GM18507 (cell line): ENCODE results near the gene CTR9.

Experiments used
- DNase-seq: peaks from one replicate; pipeline ENCODE4 v3.0.0; 2011; ENCODE audit warnings: low read depth; ENCODE audit not compliant: insufficient read length; ENCODE audit errors: extremely low spot score
- FAIRE-seq: peaks from 2 replicates; lab custom pipeline; 2011; peaks lifted over from hg19 to GRCh38; lab: Jason Lieb, UNC

Gene CTR9

DNA sequence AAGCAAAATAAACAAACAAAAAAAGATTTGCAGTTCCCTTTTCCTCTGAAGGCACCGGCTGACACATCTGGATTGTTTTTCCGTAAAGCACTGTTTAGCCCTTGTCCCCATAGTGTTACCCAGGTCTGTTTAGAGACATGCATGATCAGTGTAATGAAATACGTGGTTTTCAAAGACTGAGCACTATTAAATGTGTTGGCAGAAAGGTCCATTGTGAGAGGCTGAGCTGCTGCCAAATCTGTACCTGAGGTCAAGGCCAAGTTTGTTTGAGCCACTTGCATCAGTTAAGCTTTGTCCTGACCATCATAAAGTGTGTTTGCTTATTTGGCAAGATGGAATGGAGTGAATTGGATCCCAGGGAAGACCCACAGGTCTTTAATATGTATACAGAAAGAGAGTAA, 26.3 kb downstream of the CTR9 start:
- DNase-seq = no peak
- FAIRE-seq = no peak

DNA sequence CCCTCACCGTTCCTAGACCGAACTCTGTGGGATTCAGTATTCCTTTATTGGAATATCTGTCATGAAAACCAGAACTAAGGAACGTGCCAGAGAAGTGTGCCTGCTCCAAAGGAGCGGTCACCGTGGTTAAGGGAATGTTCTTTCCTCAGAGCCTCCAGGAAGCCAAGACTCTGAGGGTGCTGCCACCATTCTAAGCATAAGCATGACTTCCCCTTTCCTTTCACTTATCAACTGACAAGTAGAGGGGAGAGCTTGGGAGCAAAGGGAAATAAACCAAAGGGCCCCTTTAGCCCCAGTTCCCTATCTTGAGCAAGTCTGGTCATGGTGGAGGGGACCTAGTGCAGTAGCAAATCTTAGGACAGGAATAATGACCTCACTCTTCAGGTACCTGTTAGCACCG, 26.8 kb downstream of the CTR9 start:
- DNase-seq = no peak
- FAIRE-seq = no peak

DNA sequence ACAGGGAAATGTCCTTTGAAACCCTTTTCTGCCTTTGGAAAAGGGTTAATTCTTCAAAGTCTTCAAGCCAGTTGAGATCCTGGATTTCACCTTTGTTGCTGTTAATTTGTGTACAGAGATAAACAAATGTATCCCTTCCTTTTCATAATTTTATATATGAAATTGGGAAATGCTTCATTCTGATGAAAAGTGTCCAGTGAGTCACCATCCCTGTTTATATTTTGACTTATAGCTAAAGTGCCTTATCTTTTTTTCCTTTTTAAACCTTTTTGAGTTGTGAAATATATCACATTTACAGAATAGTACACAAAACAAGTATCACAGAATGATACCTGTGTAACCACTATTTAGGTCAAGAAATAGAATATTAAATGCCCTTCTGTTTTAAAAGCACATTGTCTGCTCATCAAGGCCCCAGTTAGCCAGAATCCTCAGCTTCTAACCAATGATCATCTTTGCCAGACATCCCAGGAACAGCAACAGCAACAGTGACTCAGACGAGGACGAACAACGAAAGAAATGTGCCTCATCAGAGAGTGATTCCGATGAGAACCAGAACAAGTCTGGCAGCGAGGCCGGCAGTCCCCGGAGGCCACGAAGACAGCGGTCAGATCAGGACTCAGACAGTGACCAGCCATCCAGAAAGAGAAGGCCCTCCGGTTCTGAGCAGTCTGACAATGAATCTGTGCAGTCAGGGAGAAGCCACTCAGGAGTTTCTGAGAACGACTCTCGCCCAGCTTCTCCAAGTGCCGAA, 27.3 kb downstream of the CTR9 start:
- no peak for DNase-seq
- no peak for FAIRE-seq

DNA sequence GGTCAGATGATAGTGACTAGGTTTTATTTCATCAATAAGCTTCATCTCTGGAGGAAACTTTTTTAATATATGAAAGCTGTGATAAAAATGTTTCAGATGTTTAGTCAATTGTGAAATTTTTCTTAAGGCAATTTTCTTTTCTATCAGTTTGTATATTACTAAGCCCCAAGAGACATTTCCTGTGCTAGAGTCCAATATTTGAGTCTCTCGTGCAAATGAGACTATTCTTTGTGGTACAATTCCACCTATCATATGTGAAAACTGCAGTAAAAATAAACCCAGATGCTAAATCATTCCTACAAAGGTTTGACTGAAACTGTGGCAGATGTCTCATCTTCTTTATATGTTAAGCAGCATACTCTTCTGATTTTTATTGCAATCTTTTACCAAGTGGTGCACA, 28.0 kb downstream of the CTR9 start:
- FAIRE-seq (no peak), DNase-seq (no peak)

DNA sequence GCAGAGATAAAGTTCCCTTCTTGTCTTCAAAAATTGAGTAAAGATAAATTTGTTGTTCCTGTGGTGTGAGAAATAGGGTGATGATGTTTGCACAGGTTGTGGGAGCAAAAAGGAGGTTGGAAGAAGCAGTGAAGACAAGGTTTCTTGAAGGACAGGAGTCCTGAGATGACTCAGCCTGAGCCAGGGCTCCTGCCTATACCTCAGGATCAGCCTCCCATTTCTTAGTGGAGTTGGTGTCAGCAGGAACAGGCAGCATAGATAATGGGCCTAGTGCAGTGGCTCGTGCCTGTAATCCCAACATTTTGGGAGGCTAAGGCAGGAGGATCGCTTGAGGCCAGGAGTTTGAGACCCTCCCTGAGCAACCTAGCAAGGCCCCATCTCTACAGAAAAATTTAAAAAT, 29.0 kb downstream of the CTR9 start:
- DNase-seq = no peak
- FAIRE-seq = no peak

DNA sequence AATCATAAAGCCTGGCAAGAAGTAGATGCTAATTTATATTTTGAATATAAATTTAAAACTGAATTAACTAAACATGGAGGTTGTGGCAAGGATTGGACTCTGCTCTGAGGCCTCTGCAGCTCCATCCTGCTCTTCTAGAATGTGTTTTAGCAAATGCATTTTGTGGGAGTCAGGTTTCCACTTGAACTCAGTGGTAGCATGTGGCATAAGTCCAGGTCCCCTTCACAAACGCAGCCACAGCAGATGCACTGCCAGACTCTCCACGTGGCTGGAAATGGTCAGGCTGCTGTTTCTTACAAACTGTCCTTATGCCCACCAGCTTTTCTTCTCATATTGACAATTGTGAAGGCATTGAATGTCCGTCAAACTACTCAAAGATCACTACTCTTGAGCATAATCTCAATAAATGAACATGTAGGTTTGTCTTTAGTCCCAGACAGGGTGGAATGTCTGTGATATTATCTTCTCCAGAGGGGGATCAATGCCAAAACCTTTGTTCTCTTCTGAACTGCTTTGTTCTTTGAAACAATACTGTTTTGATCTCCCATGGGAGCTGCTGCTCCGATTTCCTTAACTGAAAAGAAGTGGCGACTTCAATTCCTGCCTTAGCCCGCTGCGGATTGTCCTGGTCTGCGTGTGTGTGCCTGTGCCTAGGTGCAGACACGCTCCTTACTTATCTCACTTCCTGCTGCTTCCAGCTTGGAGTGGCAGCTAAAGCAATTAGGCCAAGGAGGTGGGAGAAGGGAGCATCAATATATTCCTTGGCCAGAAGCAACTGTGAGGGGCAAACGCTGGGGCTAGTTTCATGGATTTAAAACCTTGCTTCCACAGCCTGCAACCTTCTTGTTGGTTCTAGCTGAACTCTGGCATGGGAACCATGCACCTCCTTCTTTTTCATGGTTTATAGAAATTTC, 33.4 kb downstream of the CTR9 start:
- FAIRE-seq (no peak), DNase-seq (no peak)

DNA sequence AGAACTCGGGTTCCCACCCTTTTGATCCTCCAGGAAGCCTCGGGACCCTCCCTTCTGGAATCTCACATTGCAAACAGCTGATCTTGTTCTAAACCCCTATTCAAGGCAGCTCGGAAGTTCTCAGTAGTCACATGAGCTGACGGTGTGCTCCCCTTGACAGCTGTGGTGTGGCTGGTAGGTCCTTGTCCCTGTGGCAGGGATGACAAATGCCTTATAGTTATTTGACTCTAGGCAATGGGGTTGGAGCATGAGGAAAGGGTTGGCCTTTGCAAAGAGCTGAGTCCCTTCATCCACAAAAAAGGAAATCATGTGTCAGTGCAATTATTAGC, 34.1 kb downstream of the CTR9 start:
- FAIRE-seq (no peak), DNase-seq (no peak)

DNA sequence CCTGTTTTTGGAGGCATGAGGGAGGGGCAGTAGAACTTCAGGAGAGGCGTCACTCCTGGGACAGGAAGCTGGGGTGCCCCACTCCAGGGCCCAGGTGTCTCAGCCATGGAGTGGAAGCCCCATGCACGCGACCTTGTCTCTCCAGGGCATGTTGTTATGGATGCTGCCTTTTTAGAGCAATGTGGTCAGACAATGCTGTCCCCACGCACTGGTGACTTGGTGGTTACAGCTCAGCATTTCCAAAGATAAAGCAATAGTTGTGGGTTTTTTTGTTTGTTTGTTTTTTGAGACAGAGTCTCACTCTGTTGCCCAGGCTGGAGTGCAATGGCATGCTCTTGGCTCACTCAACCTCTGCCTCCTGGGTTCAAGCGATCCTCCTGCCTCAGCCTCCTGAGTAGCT, 35.4 kb downstream of the CTR9 start:
- DNase-seq = no peak

DNA sequence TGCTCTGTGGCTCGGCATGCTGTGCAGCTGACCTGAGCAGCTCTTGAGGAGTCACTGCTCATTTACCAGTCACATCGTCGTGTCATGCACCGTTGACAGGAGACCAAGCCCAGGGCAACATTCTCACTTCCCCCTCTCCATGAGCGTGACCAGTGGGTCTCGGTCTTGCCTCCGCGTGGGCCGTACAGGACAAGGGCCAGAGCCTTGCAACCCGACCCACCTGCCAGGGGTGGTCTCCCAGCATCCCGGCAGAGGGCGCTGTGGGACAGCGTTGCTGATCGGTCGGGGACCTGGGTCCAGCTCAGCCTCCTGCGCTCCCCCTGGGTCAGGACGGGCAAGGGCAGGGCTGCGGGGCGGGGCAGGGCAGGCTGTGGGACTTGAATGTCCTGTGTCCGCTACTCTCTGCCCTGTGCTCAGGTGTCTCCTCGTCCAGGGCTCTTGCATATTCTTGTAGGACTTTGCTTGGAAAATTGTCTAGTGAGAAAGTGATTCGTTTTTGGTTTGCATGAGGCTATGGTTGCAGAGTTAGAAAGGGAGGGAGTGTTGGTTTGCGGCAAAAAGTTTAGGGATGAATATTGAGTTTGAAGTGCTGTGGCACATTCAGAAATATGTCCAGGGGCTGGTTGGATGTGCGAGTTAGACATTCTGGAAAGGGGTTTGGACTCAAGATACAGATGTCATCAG, 41.5 kb downstream of the CTR9 start:
- peak; percentile 82 for FAIRE-seq

More for the DNA sequence above, 35.4 kb downstream of the CTR9 start:
- FAIRE-seq = no peak

DNA sequence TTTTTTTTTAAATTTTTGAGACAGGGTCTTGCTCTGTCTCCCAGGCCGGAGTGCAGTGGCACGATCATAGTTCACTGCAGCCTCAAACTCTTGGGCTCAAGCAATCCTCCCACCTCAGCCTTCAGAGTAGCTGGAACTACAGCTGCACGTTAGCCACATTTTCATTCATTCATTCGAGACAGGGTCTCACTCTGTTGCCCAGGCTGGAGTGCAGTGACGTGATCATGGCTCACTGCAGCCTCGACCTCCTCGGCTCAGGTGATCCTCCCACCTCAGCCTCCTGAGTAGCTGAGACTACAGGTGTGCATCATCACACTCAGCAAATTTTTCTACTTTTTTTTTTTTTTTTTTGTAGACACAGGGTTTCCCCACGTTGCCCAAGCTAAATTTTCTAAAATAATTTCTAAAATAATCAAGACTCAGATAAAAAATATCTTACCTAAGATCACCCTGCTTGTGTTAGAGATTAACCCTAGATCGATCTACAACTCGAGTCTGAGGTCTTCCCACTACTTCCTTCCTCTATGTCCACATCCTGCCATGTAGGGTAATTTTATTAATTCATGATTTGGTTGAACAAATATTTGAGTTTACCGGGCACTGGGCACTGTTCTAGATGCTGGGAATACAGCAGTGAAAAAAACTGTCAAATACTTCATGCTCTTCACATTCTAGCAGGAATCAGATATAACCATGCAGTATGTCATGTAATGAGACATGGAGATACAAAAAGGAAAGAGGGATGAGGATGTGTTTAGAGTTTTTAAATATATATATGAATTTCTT, 42.6 kb downstream of the CTR9 start:
- FAIRE-seq = no peak
- DNase-seq = no peak

More for the DNA sequence above, 41.5 kb downstream of the CTR9 start:
- peak; percentile 72 for DNase-seq

DNA sequence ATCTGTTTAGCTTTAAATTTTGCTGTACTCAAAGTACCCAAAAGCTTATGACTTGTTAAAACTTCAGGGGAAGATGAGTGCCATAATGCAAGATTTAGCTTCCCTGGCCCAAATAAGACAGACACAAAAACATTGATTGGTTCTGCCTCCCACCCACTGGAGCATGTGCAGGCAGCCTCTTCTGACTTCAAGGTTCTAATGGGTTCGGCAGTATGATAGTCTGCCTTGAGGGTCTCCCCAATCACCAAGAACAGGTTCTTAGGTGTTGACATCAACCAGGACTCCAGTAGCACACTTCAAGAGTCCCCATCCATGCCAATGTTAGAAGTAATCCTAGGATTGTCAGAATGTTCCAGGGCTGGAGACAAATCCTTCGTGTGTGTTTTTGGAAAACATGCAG, 45.1 kb downstream of the CTR9 start:
- no peak for FAIRE-seq

DNA sequence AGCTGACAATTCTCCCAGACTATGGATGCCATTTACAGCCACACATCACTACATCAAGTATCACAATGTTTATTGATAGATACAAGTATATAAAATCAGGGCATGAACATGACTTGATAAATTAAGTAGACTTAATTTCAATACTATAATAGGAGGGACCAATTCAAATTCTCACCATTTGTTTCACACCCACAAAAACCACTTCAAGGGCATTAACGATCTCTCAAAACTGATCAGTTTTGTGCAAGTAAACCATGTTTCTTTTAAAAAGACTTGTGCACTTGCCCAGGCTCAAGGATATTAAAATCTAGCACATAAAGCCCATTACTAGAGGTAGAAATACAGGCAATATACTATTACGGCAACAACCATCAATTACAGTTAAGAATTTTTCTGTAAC, 46.0 kb downstream of the CTR9 start:
- no peak for DNase-seq
- FAIRE-seq = no peak

More for the DNA sequence above, 45.1 kb downstream of the CTR9 start:
- DNase-seq = no peak

DNA sequence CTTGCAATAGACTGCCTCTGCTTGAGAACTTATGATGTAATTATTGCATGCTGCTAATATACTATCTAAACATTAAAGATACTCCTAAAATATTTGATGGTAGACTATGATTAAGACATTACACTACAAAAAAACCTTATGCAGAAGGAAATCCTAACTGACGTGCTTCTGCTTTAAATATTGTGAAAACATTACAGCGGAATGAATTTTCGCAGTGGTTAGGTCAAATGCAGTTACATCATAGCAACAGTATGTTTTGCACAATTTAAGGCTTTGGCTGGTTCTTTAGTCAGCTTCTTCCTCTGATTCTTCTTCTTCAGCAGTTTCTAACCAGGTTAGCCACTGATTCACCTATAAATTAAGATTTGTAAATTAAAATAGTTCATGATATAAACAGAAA, 46.5 kb downstream of the CTR9 start:
- DNase-seq (no peak), FAIRE-seq (no peak)

DNA sequence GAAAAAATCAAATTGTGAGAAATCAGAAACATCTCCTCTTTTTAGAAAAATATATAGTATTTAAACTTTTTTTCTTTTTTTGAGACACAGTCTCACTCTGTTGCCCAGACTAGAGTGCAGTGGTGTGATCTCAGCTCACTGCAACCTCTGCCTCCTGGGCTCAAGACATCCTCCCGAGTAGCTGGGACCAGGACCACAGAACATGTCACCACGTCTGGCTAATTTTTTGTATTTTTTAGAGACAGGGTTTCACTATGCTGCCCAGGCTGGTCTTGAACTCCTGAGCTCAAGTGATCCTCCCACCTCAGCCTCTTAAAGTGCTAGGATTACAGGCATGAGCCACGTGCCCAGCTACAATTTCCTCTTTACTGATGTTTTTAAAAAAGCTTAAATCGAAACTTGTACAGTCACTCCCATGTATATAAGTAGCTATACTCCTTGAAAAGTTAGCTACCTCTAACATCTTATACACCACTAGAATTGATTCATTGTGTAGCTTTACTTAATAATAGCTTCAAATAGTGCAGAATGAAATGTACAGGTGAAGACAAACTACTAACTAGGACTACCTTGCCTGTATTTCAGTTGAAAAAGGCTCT, 47.4 kb downstream of the CTR9 start:
- DNase-seq (no peak), FAIRE-seq (no peak)

DNA sequence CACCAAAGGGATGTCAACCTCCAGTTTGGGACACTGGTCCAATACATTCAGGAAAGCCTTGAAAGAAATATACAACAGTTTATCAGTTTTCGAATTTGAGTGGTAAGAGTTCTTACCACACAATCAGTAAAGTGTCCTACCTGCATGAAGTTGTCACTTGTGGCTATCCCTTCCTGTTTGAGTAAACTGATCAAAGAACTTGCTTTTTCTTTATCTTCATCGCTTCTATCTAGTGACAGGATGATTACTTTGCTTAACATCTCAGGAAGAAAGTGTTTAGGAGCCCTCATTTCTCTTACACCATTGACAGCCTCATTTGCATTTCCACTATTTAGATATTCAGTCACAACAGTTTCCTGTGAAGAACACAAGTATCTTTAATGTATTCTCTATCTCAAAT, 49.2 kb downstream of the CTR9 start:
- no peak for DNase-seq
- FAIRE-seq = no peak

DNA sequence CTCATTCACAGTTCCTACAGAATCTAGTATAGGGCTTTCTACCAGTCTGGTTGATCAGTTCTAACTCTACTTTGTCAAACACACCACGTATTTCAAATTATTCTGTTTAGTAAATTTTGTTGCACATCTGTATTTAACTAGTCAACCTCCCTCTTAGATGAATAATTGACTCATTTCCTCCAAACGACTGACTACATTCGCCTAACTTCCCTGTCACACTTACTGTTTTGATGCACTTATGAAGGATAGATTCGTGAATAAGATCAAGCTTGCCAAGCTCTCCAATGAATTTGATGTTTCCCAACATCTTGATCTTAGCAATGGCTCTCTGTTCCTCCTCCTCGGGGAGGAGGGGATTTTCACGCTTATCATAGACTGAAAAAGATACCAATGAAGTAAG, 52.6 kb downstream of the CTR9 start:
- FAIRE-seq = no peak
- no peak for DNase-seq

DNA sequence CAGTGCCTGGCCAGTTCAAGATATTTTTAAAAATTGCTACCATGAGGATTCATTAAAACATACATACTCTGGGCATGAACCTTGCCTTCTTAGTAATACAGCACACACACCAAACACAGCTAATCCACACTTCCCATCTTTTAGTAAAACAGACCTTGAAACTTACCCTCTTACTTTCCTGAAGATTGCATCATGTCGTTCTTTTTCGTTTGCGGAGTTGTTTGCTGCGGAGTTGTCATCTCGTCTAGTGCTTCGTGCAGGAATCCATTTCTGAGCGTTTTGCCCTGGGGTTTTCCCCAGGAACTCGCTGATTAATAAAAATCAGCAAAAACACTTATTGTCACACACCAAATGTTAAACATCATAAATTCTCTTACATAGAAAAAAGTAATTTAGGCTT, 54.7 kb downstream of the CTR9 start:
- no peak for DNase-seq
- no peak for FAIRE-seq

DNA sequence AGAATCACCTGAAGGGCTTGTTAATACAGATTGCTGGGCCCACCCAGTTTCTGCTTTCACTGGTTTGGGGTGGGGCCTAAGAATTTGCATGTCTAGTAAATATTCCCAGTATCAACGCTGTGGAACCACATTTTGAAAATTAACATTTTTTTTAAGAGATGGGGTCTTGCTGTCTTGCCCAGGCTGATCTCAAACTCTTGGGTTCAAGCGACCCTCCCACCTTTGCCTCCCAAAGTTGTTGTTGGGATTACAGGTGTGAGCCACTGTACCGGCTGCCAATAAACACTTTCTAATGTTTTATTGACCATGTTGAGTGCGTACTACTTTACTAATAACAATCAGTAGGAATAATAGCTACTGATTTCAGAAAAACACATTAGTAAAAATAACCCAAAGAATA, 55.2 kb downstream of the CTR9 start:
- FAIRE-seq (no peak), DNase-seq (no peak)

DNA sequence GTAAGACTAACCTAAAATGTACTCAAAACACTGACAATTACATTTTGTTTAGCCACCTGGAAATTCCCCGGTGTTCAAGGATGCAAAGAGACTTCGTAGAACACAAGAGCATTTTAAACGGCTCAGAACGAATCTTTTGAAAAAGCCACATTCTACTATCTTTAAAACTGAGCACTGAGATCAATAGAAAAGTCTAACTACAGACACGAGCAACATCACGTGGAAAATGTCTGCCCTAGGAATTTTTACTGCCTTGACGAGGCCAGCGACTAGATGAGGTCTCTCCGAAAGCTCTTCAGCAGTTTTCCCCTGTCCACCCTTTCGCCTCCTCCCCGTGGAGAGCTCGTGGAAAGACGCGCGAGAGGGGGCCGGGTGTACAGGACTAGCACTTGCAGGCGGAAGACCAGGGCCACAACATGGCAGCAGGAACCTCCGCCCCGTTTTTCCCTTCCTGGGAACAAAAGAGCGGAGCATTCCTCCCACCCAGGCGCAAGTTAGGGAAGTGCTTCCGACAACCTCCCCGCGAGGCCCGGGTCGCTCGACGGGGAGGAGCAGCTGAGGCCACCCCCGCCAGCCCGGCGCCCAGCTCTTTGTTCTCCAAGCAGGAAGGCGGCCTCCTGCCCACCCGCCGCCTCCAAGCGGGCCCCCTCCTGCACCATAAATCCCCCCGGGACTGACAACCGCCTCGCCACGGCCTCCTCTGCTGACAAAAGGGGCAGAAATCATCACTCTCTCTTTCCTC, 56.6 kb downstream of the CTR9 start:
- FAIRE-seq (no peak), DNase-seq (no peak)
